Measurements from ENCODE around the gene COMMD10.
A peak's percentile ranks its signal among the peaks of the same experiment; 100 is the strongest.

DNA sequence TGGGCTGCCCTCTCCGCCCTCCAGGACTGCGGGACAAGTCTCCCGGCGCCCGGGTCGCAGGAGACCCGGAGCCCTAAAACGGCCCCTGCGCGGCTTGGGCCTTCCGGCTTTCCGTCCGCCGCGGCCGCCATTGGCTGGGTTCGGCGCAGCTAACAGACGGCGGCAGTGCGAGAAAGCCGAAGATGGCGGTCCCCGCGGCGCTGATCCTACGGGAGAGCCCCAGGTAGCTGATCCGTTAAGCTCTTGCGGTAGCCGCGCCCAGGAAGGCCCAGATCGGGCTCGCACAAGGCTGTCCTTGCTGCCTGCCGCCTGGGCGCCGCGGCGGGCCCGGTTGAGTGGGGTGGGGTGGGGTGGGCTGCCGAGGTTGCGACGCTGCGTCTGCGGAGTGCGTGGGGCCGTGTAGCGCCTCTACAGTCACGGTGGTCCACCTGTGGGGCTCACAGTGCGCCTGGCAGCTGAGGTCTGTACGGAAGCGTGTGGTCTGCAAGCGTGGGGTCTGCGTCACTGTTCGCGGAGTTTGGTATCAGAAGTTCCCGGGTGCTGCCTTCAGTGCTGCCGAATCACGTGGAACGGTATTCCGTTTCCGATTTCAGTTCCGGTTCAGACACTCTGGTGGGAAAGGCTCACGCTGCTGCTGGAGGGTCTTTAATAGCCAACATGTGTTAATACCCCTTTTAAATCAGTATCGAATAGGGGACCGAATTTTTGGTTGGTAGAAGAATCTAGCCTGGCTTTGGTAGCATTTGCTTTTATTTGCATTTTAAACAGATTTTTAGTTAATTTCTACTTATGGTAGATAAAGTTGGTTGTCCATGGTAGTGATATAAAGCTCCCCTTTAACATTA lies at the start of gene COMMD10:
- TF ChIP-seq, protein P1, sequence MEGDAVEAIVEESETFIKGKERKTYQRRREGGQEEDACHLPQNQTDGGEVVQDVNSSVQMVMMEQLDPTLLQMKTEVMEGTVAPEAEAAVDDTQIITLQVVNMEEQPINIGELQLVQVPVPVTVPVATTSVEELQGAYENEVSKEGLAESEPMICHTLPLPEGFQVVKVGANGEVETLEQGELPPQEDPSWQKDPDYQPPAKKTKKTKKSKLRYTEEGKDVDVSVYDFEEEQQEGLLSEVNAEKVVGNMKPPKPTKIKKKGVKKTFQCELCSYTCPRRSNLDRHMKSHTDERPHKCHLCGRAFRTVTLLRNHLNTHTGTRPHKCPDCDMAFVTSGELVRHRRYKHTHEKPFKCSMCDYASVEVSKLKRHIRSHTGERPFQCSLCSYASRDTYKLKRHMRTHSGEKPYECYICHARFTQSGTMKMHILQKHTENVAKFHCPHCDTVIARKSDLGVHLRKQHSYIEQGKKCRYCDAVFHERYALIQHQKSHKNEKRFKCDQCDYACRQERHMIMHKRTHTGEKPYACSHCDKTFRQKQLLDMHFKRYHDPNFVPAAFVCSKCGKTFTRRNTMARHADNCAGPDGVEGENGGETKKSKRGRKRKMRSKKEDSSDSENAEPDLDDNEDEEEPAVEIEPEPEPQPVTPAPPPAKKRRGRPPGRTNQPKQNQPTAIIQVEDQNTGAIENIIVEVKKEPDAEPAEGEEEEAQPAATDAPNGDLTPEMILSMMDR (conservative IDR thresholded peaks at IDR 0.05): no peak
- TF ChIP-seq ZFX (IDR thresholded peaks at IDR 0.05): peak; percentile 87
